Iris pigment epithelial cell (primary cell): Measurements from ENCODE around the gene TRMT11.
A peak's percentile ranks its signal among the peaks of the same experiment; 100 is the strongest.
"Not testable (repeated sequence)": the region's sequence is repeated elsewhere in the genome, so short reads cannot be mapped to it uniquely, and the experiment has no call there.

Experiments
- DNase-seq: peaks from one replicate; pipeline ENCODE4 v3.0.0-alpha.2; 2011; ENCODE audit warnings: low read depth

The TRMT11 gene

DNA sequence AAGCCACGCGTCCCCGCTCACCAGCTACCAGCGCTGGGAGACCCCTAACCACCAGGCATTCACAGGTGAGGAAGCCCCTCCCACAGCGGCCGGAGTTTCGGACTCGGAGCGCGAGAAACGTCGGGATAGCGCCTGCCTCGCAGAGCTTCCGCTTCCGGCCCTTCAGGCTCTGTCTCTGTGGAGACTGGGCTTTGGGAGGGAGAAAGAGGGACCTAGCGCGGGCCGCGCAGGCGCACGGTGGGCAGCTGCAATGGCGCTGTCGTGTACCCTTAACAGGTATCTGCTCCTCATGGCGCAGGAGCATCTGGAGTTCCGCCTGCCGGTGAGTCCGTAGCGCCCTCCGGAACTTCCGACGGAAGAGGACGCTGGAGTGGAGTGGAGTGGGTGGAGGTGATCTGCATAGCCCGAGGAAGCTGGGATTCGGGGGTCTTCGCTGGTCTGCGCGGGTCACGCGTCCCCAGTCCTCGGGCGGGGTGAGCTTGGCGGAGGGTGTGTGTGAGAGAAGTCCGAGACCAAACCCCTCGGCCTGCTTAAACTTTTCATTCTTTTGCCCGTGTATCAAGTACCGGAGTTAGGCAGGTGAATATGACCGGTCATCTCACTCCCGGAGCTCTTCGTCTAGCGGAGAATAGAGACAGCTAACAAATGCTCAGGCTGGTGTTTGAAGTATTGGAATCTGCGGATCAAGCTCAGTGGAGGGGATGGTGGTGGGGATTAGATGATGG, at the start of gene TRMT11:
TRMT11 (plus strand) TSS at position 240 of the 725 bp plus-strand sequence; CDS start at position 251, 11 bp downstream.
- DNase-seq, result peak; percentile 84

DNA sequence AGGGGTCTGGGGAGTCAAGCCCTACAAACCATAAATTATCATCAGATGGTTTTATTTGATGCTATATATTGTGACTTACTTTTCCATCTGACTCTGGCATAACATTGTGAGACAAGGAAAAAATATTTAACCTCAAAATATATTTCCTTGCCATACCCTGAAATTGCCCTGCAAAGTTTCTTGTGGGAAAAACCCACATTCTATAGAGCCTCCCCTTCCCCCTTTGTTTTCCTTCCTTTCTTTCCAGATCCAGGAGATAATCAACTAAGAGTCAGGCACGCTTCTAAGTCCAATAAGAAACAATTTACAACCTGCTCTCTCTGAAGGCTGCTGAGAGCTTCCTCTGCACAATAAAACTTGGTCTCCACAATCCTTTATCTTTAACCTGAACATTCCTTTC, 47.3 kb upstream of the TRMT11 start:
- no peak for DNase-seq

DNA sequence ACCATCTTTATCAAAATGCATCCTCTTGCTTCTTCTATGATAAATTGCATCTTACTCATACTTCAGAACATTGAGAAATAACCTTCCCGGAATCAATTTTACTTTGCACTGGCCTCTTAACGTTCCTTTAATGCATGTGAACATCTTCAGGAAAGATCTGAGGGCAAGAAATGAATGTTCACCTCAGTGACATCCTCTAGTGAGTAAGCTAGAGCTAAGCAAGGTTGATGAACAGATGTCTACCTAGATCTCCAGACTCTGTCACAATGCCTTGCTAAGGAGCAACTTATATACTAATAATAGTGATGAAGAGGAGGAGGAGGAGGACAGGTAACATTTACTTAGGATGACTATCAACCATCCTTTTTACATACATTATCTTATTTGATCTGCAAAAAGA, 46.5 kb upstream of the TRMT11 start:
- DNase-seq, result no peak

DNA sequence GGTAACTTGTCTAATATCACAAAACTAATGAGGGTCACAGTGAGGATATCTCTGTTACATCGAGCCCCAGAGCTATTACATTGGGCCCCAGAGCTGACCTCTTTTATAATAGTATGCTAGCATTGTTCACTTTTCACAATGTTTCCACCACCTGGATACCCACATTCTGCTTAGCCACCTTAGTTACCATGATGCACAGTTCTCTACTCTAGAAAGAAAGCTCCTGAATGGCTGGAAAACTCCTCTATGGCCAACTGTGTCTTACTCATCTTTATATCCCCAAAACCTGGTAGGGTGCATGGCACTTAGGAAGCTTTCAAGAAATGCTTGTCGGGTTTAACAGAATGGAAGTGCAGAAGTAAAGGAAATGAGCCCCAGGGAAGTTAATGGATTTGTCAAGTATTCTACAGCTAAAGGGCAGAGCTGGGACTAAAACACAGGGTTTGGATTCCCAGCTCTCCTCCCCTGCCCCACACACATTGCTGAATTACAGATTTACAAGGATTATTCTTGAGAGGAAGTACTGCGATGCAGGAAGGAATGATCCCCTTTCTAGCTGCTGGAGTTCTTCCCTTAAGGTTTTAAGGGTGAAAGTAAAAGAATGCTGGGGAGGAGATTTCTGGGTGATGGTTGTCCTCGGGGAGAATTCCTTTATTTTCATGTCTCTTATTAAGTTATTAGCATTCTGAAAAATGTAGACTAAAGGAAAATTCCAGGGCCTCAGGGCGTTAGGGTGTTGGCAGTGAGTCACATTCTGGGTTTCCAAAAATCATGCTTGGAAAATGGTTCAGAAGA, 45.9 kb upstream of the TRMT11 start:
- DNase-seq, result no peak

DNA sequence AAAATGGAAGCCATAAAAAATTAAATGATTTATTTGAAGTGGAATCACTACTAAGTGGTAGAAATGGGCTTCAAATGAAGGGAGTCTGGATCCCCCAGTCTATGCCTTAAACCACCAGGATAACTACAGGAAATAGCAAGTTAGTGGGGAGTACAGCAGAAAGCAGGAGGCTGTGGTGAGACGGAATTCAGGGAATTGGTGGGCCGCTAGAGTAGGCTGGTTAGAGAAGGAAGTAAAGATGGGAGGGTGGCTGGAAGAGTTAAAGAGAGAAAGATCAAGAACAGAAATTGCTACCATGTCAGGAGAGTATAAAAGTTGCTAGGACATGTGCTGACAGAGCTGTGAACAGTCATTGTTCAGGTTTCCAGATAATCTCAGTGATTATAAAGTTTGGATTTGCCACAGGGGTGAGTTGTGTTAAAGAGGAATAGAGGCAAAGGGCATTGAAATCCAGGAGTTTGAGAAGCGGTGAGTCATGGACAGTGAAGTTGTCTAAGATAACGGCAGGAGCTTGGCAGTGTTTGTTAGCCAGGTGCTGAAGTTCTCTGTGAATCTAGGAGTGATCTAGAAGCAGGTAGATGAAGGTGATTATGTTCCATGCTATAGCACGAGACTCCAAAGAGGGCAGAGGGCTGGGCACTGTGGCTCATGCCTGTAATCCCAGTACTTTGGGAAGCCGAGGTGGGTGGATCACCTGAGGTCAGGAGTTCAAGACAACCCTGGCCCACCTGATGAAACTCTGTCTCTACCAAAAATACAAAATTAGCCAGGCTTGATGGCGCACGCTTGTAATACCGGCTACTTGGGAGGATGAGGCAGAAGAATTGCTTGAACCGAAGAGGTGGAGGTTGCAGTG, 43.4 kb upstream of the TRMT11 start:
- peak; percentile 61 for DNase-seq

DNA sequence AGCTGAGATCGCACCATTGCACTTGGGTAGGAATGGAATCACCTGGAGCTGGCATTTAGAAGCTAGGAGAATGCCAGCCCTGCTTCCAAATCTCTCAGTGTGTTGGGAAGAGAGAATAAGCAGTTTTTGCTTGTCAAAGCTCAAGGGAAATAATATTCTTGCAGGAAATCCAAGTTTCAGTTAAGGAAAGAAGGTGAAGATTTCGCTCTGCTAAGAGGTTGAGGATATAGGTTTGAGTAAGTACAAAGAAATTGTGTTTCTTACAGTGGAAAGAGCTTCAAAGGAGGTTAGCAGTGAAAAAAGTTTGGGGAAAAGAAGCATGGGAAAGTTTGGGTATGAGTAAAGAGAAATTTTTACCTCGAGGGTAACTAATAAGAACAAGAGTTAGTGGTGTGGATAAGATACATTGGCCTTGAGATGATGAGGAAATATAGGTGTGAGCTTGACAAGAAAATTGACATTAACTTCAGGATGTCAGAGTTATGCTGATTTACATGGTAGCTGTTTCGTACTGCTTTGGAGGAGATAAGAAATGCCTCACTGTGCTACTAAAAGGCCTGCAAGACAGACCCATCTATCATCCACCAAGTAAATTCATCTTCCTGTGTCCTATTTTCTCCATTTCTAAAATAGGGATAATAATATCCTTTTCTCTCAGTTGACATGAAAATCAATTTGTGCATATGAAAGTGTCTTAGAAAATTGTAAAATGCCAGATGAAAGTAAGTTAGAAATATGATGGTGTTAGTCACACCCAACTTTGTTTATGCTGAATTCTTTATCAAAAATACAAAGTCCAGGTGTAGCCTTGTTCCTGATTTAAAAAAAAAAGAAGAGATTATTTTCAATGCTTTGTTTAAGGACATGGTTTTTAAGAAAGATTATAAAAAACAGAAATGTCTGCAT, 42.6 kb upstream of the TRMT11 start:
- DNase-seq, result no peak

DNA sequence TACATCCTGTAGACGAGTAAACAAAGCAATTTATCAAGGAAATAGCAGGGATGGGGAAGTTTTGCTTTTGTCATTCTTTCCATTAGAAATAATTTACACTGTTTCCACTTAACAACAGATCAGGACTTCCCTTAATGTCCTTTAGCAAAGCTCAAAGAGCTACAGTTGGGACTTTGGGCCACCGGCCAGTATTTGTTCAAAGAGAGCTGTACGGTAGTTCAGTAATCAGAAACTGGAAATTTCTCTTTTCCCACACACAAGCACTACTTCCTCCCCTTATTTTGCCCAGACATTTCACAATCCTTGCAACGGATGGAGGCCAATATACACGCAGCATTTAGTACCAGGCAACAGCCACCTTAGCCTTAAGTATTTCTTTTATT, 41.9 kb upstream of the TRMT11 start:
- peak; percentile 90 for DNase-seq

DNA sequence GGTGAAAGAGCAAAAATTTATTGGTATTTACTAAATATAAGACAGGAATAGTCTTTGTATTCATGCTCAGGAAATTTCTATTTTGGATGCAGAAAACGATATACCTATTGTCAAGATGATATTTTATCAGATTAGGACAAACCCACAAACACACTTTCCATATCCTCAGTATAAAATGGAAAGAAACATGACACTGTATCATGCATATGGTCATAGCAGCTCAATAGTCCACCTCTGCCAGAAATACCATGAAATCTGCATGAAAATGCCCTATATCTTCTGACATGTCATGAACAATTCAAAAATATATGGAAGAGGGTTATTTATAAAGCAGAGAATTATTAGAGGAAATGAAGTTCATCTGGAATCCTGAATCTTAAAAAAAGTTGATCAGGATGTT, 41.4 kb upstream of the TRMT11 start:
- DNase-seq, result no peak

DNA sequence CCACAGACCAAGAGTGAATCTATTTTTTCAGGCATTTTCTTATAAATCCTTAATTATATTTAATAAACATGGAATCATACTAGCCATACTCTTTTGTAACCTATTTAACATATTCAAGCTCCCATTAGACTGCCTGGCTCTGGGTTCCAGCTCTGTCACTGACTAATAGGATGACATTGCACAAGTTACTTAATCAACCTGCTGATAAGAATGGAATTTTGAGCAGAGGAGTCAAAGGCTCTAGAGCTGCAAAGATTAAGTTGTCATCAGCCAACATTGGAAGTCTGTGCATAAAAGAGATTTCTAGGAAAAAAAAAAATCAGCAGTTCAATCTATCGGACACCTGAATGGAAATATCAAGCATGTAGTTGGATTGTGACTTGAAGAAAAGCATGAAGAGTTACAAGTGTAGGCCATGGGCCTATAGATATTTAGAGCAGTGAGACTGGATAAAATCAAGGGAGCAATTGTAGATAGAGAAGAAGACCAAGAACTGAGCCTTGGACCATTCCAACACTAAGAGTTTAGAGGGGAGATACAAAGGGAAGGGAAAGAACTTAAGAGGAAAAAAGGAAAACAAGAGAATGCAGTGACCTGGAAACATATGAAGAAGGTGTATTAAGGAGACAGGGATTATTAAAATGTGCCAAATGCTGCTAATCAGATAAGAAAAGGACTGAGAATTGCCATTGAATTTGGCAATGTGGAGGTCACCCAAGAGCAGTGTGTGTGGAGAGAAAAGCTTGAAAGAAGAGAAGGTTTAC, 40.8 kb upstream of the TRMT11 start:
- DNase-seq, result peak; percentile 83

DNA sequence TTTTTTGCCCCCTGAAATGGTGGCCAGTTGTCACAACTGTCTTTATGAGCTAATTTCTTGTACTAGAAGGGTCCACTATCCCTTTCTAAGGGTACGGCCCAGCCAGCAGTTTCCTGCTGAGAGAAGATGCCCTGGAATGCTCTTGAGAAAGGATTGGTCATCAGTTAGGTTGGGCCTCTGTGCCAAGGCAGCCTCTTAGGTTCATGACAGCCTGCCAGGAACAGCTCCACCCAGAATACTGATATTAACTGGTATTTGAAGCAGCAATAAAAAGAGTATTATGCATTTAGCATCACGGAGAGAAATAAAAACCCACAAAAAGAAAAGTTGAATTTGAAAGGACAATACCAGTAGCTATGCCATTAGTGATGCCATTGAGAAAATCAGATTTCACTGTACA, 38.7 kb upstream of the TRMT11 start:
- DNase-seq, result peak; percentile 55

DNA sequence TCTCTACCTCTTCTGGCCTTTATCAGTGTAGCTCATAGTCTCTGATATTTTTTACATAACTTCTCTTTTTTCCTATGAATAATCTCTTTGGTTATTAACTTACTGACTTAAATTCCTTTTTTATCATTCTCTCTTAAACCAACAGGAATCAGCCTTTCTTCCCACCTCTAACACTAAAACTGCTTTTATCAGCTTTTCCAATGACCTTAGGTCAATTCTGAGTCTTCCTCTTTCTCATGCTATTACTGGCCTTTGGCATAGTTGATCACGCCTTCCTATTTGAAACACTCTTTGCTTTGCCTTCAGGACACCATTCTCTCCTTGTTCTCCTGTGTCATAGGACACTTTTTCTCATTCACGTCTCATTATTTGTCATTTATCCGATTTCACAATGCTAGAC, 37.9 kb upstream of the TRMT11 start:
- no peak for DNase-seq

DNA sequence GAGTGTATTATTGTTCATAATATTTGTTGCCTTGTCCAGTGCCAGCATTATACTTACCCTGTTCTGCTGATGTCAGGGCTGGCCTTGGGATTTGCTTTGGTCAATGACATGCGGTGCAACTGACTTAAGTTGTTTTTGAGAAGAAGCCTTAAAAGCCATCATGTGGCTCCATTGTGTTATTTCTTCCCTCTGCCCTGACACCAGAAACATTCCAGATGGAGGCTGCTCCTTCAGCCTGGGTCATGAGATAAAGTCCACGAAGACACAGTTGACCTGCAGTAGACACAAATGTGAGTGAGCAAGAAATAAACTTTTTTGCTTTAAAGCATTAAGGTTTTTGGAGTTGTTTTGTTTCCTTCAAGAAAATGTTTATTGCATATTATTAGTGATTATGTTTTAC, 37.3 kb upstream of the TRMT11 start:
- no peak for DNase-seq

DNA sequence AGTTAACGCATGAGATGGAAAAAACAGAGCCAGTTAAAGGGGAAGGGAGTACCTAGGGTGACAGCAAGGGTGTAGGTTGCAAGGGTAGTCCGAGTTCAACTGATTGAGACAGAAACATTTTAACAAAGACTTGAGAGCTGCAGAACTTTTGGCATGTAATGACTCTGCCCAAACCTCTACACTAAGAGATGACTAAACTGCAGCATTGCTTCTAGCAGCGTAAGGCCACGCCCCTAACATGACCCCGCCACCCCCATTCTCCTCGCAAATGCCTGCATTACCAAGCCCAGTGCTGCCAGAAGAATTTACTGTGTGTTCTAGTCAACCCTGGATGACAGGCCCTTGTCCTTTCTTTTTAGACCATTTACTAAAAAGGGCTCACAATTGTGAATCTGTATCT, 36.0 kb upstream of the TRMT11 start:
- peak; percentile 85 for DNase-seq

DNA sequence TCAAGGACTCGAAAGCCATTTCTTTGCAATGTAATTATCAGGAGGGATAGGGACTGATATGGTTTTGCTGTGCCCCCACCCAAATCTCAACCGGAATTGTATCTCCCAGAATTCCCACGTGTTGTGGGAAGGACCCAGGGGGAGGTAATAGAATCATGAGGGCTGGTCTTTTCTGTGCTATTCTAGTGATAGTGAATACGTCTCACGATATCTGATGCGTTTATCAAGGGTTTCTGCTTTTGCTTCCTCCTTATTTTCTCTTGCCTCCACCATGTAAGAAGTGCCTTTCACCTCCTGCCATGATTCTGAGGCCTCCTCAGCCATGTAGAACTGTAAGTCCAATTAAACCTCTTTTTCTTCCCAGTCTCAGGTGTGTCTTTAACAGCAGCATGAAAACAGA, 35.6 kb upstream of the TRMT11 start:
- not testable (repeated sequence) for DNase-seq

DNA sequence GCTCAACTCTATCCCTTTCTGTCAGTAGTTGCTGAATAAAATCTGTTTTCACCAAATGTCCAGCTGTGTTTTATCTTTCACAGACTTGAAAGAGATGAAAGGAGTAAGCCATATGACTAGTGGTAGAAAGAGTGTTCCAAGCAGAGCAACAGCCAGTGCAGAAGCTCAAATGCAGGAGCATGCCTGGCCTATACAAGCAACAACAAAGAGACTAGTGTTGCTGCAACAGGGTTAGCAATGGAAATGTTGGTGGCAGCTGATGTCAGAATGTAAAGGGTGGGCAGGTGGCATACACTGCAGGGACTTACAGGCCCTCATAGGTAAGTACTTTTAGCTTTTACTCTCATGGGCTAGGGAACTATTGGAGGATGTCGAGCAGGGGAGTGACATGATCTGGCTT, 35.0 kb upstream of the TRMT11 start:
- DNase-seq, result no peak

DNA sequence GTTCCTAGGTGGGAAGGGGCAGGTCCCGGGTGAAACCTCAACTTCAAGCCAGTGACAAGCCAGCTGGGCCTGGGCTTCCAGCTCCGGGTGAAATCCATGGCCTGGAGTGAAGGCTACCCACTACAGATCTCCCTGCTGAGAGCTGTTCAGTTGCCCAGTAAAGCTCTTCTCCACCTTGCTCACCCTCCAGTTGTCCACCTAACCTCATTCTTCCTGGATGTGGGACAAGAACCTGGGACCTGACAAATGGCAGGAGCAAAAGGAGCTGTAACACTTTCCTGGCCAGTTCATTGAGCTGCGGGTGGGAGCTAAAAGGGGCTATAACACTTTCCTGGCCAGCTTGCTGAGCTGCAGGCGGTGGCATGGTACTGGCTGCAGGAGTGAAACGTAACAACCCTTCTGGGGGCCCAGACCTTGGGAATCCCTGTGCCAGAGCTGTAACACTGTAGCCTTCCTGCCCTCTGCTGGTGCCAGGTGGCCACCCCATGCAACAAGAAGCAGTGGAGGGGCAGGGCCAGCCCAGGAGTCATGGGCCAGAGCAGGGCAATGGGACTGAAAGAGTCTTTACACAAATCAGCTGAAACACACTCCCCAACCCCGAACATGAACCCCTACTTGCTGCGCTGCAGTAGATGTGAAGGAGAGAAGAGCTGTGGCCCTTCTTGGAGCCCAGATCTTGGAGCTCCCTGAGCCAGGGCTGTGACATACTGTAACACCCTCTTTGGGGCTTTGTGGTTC, 33.4 kb upstream of the TRMT11 start:
- DNase-seq, result peak; percentile 42

DNA sequence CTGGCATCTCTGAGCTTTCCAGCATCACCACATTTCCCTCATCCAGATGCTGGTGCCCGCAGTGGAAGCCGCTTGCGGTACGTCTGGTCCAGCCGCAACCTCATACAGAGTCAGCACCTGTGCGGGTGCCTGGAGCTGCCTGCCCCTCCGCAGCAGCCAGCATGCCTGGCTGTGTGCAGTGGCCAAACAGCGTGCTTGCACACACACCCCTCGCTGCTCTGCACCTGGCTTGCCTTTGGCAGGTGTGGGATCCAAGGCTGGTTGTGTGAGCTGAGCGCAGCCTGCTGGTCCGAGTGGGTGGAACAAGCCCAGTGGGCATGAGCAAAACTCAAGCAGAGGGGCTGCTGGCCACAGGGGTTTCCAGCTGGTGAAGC, 32.9 kb upstream of the TRMT11 start:
- no peak for DNase-seq

DNA sequence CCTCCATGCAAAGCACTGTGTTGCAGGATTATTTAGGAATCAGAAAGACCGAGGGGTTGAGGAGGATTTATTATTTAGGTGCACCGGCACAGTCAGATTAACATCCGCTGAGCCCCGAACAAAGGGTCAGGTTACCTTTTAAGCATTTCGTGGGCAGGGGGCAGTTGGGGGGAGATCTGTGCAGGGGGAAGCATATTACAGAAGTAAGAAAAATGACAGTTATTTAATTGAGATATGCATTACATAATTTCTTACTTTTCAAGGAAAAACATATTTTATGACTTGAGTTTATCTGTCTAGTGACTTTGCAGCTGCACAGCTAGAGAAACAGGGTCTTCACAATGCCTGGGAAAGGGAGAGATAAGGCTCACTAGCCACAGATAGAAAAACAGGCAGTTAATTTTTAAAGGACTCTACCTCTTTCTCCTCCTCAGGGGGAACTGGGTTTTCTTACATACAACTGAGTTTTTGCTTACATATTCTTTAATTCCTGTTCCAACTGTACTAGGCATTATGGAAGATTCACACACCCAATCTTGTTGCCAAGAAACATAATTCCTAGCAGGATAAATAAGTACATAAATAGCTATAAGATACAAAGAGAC, 31.5 kb upstream of the TRMT11 start:
- no peak for DNase-seq

DNA sequence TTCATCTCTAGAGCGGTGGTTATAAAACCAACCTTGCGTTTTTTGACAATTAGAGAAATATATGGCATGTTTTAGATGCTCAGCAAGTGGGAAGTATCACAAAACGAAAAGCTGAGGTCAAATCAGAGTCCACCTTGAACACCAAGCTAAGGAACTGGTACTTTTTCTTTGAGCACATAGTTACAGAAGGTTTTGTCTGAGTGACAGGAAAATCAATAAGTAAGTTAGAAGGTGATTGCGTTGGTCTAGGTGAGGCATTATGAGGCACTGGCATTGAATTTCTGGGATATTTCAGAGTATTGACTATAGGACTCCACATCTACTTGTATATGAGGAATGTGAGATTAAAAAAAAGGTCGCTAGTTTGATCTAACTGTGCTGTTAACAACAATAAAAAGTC, 30.4 kb upstream of the TRMT11 start:
- no peak for DNase-seq
